GM19238 (cell line): ENCODE results near the gene SPOPL.
"Not testable (repeated sequence)": the region's sequence is repeated elsewhere in the genome, so short reads cannot be mapped to it uniquely, and the experiment has no call there.

Experiments used
- DNase-seq: peaks from one replicate; pipeline ENCODE4 v3.0.0; 2011; ENCODE audit warnings: low spot score; ENCODE audit not compliant: insufficient read length

SPOPL gene

GRCh38 chr2:138523018-138523672 lies 21.6 kb downstream of the SPOPL start:
- not testable (repeated sequence) for DNase-seq

GRCh38 chr2:138523673-138524042 lies 22.1 kb downstream of the SPOPL start:
- not testable (repeated sequence) for DNase-seq

GRCh38 chr2:138524353-138524752 lies 22.8 kb downstream of the SPOPL start:
- not testable (repeated sequence) for DNase-seq

- DNase-seq, result no peak
Observed at GRCh38 chr2:138531913-138532312, 30.3 kb downstream of the SPOPL start.

DNA sequence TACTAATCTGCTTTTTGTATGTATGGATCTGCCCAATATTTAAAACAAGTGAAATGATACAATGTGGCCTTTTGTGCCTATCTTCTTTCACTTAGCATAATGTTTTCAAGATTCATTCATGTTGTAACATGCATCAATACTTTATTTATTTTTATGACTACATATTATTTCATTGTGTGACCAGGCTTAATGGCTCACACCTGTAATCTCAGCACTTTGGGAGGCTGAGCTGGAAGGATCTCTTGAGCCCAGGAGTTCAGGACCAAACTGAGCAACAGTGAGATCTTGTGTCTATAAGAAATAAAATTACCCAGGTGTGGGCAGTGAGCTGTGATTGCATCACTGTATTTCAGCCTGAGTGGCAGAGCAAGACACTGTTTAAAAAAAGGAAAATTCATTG lies 33.2 kb downstream of the SPOPL start:
- no peak for DNase-seq

- DNase-seq, result no peak
Observed at GRCh38 chr2:138536302-138536701, 34.7 kb downstream of the SPOPL start.

DNA sequence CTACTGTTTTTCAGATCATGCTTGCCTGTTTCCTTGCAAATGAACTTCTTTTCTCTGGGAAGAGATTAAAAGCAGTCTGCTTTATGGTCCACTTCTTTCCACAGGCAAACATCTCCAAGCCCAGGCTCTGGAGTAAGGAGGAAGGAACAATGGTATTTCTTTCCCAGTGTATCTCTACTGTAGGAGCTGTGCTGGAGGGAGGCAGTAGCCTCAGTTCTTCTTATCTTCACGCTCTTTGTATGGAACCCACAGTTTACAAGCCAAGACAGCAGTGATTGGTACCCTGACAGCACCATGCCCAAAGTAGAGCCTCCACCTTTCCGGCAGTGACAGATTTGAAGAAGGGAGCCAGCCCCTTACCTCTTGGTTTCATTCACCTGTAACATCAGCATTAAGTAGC lies 35.2 kb downstream of the SPOPL start:
- no peak for DNase-seq

DNA sequence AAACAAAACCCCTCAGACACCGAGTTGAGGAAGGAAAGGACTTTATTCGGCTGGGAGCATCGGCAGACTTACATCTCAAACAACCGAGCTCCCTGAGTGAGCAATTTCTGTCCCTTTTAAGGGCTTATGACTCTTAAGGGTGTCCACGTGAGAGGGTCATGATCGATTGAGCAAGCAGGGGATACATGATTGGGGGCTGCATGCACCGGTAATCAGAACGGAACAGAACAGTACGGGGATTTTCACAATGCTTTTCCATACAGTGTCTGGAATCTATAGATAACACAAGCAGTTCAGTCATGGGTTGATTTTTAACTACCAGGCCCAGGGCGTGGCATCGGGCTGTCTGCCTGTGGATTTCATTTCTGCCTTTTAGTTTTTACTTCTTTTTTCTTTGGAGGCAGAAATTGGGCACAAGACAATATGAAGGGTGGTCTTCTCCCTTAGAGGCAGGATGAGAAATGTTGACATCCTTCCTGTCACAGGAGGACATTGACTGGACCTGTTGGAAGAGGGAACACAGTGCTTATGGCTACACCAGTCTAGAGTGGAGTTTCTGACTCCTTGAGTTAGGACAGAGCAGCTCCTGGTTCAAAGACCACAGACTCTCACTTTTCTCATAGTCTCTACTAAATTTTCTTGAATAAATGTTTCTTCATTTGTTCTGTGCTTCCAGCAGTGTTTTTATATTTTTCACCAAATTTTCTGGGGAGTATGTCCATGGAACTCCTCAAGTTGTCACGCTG lies 35.8 kb downstream of the SPOPL start:
- DNase-seq, result no peak

DNA sequence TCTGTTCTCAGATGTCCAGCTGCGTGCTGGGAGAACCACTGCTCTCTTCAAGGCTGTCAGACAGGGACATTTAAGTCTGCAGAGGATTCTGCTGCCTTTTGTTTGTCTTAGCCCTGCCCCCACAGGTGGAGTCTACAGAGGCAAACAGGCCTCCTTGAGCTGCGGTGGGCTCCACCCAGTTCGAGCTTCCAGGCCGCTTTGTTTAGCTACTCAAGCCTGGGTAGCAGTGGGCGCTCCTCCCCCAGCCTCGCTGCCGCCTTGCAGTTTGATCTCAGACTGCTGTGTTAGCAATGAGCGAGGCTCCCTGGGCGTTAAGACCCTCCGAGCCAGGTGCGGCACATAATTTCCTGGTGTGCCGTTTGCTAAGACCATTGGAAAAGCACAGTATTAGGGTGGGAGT lies 42.6 kb downstream of the SPOPL start:
- DNase-seq, result not testable (repeated sequence)

DNA sequence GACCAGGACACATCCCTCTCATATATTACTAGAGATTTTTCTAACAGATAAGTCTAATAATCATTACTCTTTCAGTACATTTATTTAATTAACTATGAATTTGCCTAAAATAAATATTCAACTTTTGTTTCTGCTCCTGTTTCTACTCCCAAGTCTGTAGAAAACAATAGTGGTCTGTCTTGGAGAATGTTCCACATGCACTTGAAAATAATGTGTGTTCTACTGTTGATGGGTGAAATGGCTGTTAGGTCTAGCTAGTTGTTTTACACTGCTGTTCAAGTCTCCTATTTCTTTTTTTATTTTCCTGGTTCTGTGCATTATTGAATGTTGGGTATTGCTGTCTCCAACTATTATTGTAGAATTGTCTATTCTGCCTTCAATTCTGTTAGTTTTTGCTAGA lies 47.2 kb downstream of the SPOPL start:
- DNase-seq, result no peak

DNA sequence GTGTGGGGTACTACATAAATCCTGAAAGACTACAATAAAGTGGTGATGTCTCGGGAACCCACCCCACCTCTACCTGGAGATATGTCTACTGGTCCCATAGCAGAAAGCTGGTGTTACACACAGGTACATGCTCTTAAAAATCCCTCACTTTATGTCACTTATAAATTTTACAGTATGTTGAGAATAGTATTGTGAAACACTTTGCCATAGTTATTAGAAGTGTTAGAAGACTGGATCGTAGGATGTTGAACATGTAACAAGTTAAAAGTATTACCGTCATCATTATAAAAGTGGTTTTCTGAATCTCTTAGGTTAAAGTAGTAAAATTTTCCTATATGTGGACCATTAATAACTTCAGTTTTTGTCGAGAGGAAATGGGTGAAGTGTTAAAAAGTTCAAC lies 48.6 kb downstream of the SPOPL start:
- DNase-seq, result no peak

GRCh38 chr2:138550670-138551287 lies 49.2 kb downstream of the SPOPL start:
- no peak for DNase-seq

GRCh38 chr2:138554123-138554522 lies 52.6 kb downstream of the SPOPL start:
- no peak for DNase-seq

DNA sequence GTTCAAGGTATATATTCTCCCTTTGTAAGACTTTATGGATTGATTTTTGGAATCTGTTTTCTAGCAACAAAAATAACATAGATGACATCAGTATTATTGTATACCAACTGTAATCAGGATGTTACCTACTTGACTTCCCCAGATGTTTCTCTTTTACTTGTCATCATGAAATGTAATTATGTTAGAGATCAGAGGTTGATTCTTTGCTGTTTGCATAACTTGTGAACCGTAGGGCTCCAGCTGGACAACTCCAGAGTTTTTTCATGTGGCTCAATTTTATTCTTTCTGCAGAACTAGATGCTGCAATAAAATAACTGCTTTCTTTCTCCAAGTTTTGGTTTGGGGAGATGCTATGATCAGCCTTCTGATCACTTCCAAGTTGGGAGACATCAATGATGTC lies 58.1 kb downstream of the SPOPL start:
- DNase-seq, result no peak

DNA sequence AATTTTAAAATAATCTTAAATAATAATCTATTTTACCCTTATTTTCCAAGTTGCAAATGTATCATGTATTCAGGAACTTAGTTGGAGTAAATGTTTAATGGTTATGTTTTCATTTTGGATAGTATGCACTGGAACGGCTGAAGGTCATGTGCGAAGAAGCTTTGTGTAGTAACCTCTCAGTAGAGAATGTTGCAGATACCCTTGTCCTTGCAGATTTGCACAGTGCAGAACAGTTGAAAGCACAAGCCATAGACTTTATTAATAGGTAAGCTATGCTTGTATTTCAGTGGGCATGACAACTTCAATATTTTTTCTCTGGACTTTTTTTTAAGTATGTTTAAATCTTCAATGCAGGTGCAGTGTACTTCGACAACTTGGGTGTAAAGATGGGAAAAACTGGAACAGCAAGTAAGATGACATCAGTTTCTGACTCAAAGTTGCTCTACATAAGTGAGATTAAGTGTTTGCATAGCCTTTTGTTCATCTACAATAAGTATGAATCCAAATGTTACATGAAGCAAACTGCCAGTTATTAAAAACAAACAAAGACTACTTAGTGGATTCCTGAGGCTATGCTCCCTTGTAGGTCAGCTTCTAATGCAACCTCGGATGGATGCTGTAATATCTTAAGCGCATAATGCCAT lies 63.1 kb downstream of the SPOPL start:
- no peak for DNase-seq

DNA sequence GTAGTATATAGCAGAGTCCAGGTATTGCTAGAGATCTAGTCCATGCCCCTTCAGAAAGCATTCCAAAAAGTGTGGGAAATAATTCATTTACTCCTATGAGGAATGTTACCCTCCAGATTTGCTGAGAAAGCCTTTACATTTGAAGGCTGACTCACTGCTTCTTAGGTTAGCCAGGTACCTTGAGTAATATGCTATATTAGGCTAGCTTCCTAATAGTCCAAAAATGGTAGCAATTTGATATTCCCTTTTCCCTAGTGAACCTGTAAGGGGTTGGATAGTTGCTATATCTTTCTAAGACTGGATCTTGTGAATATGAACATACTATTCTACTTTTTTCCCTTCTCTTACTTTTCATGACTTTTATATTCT lies 63.6 kb downstream of the SPOPL start:
- no peak for DNase-seq

GRCh38 chr2:138572318-138572717 lies 70.7 kb downstream of the SPOPL start:
- DNase-seq, result no peak

DNA sequence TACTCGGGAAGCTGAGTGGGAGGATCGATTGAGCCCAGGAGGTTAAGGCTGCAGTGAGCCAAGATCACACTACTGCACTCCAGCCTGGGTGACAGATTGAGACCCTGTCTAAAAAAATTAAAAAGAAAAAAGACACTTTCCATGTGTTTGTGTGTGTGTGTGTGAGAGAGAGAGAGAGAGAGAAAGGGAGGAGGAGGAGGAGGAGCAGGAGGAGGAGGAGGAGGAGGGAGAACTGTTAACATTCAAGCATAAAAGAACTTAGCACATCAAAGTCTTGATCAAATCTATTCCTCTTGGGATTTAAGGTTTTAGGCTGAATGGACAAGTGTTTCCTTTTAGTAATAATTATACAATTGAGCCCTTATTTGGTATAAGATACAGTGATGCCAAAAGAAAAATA lies 75.5 kb downstream of the SPOPL start:
- no peak for DNase-seq

- no peak for DNase-seq
Observed at GRCh38 chr2:138579556-138579955, 78.0 kb downstream of the SPOPL start.

DNA sequence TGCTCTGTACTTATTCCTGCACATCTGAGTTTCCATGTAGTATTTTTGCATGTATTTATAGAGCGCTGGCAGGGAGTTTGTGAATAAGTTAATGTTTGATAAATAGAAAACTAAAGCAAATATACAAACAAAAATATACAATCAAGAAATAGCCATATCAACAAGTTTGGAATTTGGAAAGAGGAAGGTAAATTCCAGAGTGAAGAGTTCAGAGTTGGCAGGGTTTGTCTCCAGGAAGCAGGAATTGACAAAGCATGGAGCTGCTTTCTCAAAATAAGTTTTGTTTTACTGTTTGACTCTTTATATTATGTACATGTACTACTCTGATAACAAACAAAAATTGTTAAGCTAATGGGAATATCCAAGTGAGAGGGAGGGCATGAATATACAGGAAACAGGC lies 80.3 kb downstream of the SPOPL start:
- no peak for DNase-seq

DNA sequence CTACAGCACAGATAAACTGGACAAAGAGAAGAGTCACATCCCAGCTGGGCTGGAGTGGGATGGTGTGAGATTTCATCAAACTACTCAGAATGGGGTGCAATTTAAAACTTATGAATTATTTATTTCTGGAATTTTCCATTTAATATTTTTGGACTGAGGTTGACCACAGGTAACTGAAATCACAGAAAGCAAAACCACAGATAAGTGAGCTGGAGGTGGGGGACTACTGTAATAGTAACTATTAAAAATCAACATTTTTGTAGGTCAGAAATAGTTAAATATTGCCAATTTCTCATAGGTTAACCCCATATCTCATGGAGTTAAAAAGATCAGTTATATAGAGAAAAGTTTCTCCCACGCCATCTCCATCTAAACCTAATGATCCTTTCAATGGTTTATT lies 88.1 kb downstream of the SPOPL start:
- no peak for DNase-seq

- no peak for DNase-seq
Observed at GRCh38 chr2:138596403-138596802, 94.8 kb downstream of the SPOPL start.
